NOMO-1 treated with DMSO at 0.1 percent for 48 hours (cell line): Measurements from ENCODE around the gene PLXNA4.

ENCODE experiments used
- DNase-seq: peaks from one replicate; lab custom pipeline; 2025; ENCODE audit not compliant: unreplicated experiment; lab: John Stamatoyannopoulos, UW

Gene PLXNA4

DNA sequence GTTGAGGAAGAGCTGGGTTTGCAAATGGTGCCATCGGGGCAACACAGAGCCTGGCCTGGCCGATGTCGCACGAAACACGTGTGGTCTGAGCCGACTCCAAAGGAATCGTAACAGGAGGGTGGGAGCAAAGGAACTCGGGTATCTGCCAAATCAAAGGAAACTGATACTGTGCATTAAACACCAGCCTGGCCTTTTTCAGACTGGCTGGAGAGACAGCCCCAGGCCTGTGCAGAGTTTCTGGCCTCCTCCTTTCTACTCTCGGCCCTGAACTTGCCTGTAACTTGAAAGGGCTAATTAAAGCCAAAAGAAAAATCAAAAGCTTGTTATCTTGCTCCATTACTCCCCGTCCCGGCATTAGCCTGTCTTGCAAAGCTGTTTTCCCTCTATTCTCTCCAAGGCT lies 71.4 kb downstream of the PLXNA4 start:
- DNase-seq, result no peak

DNA sequence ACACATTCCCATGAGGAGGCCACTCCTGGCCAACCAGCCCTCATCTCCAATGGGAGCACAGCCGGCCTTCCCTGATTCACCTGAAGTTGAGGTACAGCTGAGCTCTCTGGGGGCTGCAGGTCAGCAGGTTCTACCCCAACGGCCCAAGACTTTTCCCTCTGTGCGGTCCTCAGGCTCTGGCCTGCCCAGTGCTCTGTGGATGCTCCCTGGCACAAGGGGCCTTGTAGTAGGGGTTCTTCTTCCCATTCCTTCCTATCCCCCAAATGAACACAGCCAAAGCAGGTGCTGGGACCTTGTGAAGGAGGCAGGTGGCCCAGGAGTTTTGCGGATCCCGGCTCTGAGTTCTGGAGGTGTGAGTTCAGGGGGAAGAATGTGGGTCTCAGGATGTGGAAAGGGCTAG lies 72.2 kb downstream of the PLXNA4 start:
- DNase-seq, result no peak

DNA sequence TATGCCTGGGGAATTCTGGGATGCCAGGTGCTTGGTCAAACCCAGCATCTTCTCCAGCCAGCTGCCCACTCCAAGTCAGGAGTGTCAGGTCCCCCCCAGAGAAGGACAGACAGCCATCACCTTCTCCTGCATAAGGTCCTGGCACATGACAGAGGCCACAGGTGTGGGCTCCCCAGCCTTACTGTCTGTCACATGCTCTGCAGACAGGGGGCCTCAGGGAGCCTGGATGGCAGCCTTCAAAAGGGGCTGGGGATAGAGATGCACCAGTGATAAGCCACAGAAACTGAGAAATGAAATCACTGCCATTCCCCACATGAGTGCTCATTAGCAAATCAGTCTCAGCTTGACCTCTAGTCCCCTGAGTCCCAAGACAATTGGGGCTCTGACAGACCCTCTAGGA lies 72.9 kb downstream of the PLXNA4 start:
- no peak for DNase-seq

DNA sequence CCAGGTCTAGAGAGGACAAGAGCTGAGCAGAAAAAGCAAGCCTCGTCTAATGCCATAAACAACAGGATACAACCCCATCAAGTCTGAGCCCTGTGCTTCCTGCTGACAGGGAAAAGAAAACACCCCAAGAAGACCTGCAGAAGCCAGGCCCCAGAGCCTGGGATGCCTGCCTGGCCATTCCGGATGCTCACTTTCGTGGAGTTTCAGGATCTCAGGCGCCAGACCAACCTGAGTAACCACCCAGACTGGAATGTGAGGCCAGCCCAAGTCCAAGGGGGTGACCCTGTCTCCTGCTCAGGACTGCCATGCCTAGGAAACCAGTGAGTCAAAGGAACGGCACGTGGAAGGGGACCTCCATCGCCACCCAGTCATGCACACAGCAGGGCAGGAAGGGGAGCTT lies 74.3 kb downstream of the PLXNA4 start:
- no peak for DNase-seq

- no peak for DNase-seq
Observed at GRCh38 chr7:132500727-132501440, 75.4 kb downstream of the PLXNA4 start.

GRCh38 chr7:132499487-132499886 lies 76.8 kb downstream of the PLXNA4 start:
- DNase-seq, result no peak

- no peak for DNase-seq
Observed at GRCh38 chr7:132499065-132499464, 77.2 kb downstream of the PLXNA4 start.

DNA sequence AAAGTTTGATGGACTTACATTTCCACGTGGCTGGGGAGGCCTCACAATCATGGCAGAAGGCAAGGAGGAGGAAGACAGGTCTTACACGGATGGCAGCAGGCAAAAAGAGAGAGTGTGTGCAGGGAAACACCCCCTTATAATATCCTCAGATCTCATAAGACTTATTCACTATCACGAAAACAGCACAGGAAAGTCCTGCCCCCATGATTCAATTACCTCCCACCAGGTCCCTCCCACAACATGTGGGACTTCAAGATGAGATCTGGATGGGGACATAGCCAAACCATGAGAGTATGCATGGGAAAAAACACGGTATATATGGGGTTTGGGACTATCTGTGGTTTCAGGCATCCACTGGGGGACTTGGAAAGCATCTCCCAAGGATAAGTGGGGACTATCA lies 78.0 kb downstream of the PLXNA4 start:
- DNase-seq, result no peak

DNA sequence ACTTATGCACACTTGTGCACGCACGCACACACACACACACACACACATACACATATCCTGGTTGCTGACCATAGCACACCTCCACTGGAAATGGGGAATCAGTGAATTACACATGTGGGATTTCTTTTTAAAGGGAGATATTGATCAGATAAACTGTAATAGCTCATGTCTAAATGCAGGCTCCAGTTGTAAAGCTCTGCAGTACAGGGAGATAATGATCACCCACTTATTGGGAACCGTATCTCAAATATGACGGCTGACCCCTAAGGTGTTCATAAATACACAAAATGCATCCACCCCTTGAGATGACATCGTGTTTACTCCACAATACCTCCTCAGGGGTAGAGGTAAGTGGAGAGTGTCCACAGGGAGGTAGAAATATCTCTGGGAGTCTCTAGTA lies 79.2 kb downstream of the PLXNA4 start:
- DNase-seq, result no peak

GRCh38 chr7:132495936-132496335 lies 80.3 kb downstream of the PLXNA4 start:
- DNase-seq, result no peak

- no peak for DNase-seq
Observed at GRCh38 chr7:132494474-132494873, 81.8 kb downstream of the PLXNA4 start.

DNA sequence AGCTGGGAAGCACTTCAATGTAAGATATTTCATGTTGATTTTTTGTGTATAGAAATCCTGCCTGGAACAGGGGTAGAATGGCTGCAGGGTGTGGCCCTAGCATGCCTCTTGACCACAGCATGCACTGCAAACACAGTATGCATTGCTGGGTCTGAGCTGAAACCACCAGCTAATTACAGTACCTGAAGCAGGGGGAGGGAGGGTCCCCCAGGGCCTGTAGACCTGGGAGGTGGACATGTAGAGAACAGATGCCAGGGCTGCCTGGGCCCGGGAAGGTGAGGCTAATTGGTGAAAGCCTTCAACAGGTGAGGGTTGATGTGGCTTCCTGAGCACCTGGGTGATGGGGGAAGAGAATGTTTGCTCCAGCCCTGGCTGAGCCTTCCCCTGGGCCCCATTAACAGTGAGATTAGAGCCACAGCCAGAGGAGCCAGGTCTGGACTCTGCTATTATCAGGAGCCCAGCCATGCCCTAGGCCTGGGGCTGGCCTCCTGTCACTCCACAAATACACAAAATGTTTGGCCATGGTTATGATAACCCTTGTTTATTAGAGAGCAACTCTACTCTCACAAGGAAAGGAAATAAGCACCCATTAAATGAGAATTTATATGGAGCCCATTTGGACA lies 83.3 kb downstream of the PLXNA4 start:
- no peak for DNase-seq

GRCh38 chr7:132491391-132491945 lies 84.8 kb downstream of the PLXNA4 start:
- DNase-seq, result no peak

DNA sequence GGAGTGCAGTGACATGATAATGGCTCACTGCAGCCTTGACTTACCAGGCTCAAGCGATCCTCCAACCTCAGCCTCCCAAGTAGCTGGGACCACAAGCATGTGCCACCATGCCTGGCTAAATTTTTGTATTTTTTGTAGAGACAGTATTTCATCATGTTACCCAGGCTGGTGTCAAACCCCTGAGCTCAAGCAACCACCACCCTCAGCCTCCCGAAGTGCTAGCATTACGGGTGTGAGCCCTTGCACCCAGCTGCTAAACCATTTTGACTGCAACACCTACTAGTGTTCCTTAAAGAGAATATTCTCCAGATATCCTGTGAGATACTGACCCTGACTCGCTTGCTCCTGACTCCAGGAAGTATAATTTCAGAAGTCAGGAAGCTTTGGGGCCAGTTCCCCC lies 85.8 kb downstream of the PLXNA4 start:
- no peak for DNase-seq

- DNase-seq, result no peak
Observed at GRCh38 chr7:132489776-132490237, 86.5 kb downstream of the PLXNA4 start.

DNA sequence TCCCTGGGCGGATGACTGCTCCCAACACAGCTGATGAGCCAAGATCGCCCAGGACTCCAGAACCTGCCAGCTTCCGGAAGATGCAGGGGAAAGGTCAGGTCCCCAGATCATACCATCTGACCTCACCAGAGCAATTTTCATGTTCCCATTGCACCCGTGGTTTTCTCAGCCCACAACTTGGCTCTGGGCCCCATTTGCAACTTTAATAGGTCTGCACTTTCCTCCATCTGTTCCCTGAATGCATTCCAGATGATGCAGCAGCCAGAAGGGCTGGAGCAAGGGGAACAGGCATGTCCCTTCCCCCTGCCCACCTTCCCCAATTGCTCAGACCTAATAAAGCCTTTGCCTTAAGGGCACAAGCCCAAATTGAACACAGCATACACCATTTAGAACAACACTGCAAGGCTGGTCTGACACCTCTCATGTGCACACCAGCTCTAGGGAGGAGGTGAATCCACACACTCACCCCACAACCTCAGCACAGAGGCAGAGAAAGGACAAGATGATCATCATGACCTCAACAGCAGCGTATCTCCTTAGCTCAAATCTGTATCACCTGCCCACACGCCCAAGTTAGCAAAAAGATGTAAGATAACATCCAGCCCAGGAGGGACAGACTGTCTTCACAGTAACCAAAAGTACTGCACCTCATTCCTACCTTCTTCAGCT lies 87.5 kb downstream of the PLXNA4 start:
- no peak for DNase-seq

GRCh38 chr7:132486274-132486610 lies 90.0 kb downstream of the PLXNA4 start:
- no peak for DNase-seq

- DNase-seq, result no peak
Observed at GRCh38 chr7:132485600-132486273, 90.5 kb downstream of the PLXNA4 start.

DNA sequence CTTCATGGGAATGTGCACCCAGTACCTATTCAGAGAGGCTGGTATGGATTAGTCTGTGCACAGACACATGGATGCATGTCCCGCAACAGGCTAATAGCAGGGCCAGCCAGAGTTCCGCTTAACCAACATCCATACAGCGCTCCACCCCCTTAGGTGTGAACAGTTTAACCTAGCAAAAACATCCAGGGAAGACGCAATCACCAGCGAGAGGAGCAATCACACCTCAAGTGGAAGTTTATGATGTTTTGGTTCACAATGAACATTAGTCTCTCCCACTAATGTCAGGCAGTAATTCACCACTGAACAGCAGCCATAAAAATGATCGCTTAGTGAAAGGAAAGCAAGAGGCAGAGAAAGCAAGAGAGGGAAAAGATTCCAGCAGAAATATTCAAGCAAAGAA lies 91.1 kb downstream of the PLXNA4 start:
- DNase-seq, result no peak

- no peak for DNase-seq
Observed at GRCh38 chr7:132482866-132483265, 93.4 kb downstream of the PLXNA4 start.

- no peak for DNase-seq
Observed at GRCh38 chr7:132480534-132480933, 95.7 kb downstream of the PLXNA4 start.

DNA sequence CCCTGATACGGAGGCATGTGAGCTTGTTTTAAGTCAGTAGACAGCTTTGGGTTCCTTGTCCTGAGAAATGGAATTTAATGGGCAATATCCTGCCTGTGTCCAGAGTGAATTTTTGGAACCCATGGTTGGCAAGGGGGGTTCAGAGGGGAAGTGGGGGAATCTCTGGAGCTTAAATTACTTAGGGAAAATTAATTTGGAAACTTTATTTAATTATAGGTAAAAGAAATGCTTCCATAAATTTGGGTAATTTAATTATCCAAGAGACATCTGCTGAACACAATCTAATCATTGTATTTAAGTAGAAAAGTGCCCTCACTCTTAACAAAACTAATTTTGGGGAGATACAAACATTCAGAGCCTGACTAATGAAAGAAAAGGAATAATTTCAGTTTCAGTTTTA lies 99.7 kb downstream of the PLXNA4 start:
- DNase-seq, result no peak
